HG02973 (cell line): ENCODE data around the gene ENG.

Experiments
- ATAC-seq: cut with Tn5 transposase; IDR thresholded peaks from one replicate; pipeline ENCODE4 v1.9.1; 2021; ENCODE audit warnings: moderate library complexity; ENCODE audit not compliant: unreplicated experiment

ENG gene

GRCh38 chr9:127778280-127779135 is 76.0 kb downstream of the ENG start, which contains the start of gene SH2D3C:
Gene SH2D3C (minus strand): TSS chr9:127778666. CDS start chr9:127778627, 39 bp downstream.
- ATAC-seq, result peak; percentile 20

GRCh38 chr9:127777368-127777980 is 77.0 kb downstream of the ENG start:
- no peak for ATAC-seq

DNA sequence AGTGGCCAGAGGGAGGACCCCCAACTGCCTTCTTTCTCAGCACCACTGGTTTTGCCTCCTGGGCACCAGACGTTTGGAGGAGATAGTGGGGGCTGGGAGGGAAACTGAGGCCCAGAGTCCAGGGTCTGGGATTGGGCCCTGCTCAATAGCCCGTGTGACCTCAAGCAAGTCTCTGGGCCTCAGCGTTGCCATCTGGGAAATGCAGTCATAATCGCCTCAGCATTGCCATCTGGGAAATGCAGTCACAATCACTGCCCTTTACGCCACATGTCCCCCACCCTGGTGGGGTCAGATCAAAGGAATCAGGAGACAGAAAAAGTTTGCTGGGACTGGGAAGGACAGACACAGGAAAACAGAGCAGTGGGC is 77.6 kb downstream of the ENG start:
- no peak for ATAC-seq

DNA sequence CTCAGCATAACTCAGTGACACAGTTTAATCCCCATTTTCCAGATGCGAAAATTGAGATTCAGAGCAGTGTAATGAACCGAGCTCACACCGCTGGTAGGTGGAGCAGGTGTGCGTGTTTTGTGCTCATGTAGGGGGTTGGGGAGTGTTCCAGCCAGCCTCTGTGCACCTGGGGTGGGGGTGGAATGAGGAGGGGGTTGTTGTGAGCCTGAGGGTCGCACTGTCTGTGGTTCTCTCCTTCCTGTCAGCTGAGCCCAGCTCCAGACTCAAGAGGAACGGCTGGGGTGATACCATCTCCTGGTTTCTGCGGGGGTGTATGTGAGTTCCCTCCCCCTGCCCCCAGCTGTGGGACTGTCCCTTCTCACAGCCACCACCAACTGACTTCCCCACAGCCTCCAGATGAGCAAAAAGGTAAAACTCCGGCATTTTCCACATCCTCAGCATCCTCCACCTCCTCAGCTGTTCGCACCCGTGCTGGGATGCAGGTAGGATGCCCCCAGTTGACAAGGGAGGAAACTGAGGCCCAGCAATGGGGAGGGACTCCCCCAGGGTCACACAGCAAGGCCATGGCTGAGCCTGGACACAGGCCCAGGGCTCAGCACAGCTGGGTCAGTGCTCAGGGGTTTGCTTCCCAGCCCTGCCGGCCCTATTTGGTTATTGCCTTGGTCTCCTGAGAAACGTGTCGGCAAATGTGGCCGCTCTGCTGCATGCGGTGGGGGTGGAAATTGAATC is 78.1 kb downstream of the ENG start:
- no peak for ATAC-seq

- ATAC-seq, result no peak
Observed at GRCh38 chr9:127773981-127774380, 80.5 kb downstream of the ENG start.

- ATAC-seq, result no peak
Observed at GRCh38 chr9:127773272-127773671, 81.2 kb downstream of the ENG start.

- ATAC-seq, result no peak
Observed at GRCh38 chr9:127772603-127773002, 81.9 kb downstream of the ENG start.

DNA sequence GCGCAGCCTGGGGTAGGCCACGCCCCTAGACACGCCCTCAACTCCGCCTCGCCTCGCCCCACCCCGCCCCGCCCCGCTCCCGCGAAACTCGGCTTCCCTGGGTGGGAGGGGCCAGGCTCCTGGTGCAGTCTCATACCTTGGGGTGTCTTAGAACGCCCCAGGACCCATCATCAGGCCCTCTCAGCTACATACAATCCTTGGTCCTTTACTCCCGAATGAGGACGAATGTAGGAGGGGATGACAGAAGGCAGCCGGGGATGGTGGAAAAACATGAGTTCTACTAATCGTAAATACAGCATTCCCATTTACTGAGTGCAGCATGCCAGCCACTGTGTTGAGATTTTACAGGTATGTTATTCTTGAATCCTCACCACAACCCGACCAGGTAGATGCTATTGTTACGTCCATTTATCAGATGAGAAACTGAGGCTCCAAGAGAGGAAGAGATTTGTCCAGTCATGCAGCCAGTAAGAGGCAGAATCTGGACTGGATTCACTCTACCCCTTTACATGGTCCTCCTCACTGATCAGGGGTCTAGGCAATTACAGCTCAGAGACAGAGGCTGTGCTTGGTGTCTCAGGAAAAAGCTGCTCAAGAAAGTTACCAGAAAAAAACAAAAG is 82.8 kb downstream of the ENG start:
- no peak for ATAC-seq

DNA sequence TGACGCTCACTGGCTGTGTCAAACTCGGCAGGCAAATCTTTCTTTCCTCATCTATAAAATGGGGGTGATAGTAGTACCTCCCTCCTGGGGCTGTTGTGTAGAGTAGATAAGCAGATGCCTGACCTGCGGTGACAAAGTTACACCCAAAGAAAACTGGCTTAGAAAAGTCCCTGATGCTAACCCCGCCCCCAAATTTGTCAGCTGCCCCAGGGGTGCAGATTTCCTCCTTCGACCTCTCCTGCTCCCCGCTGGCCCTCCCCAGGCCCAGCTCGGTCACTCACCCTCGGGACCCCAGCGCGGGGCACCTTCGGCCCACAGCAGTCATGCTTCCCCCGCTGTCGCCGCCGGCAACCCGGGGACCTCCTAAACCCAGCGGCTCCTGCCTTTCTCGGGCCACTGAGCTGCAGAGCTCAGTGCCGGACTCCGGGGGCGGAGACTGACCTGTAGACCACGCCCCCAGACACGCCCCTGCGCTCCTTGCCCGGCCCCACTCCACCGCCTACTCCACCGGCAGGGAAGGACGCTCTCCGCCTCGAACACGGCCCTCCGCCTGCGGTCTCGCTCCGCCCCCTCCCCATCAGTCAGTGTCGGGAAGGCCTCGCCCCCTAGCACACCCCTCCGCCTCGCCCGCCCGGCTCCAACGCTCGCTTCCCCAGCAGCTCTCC is 83.4 kb downstream of the ENG start:
- peak; percentile 80 for ATAC-seq

DNA sequence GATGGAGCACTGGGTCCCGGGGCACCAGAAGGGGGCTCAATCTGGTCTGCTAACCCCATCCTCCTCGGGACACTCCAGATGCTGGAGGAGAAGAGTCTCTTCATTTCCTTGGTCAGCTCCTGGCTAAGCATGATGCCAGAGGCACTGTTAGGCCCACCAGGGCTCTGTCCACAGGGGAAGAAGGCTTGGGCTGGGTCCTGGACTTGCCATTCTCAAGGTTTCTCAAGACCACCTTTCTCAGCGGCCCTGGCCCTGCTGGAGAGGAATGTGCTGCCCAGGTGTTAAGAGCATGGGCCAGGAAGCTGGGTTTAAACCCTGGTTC is 83.9 kb downstream of the ENG start:
- no peak for ATAC-seq

DNA sequence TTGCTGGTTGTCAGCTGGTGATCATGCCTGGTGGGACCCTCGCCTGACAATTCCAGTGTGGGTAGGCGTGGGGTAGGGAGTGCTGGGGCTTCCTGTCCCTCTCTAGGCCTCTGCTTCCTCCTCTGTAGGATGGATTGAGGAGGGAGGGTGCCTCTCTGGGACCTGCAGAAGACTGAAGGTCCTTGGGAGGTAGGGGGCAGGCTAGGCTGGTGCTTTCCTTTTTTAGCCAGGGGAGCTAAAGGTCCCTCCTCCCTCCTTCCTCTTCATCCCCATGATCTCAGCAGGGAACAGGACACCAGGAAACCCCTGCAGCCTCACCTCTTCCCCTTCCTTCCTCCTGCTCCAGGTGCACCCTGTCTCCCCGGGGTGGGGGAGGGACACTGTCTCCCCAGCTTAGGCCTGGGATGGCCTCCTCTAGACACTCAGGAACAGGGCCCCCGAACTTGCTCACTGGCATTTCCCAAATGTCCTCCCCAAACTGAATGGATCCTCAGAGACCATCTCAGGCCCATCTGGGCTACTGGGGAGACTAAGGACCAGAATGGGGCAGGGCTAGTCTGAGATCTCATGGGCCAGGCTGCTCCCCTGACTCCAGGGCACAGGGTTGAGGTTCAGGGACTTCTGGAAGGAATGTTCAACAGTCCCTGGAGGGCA is 84.4 kb downstream of the ENG start:
- ATAC-seq, result no peak

DNA sequence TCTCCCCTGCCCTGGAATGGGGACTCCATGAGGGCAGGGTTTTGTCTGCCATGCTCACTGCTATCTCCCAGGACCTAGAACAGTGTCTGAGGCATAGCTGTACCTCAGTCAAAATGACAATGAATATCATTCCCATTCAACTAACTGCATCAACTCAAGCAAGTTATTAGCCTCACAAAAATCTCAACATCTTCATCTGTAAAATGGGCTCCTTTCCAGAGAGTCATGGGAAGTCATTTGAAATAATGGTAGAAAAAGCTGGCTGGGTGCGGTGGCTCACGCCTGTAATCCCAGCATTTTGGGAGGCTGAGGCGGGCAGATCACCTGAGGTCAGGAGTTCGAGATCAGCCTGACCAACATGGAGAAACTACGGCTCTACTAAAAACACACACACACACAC is 85.4 kb downstream of the ENG start:
- ATAC-seq, result no peak

DNA sequence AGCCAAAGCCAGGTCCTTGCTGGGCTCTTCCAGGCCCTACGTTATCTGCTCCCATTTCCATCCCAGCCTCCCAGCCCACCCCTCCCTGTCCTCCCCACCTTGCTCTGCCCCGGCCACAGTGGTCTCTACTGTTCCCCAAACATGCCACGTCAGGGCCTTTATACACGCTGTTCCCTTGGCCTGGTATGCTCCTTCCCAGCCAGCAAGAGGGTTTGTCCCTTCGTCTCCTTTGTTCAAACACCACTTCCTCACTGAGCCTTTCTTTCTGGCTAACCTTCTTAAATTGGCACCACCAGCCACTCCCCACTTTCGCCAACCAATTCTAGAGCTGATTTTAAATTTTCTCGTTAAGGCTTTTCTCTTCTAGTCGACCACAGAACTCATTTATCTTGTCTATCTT is 85.8 kb downstream of the ENG start:
- ATAC-seq, result no peak

DNA sequence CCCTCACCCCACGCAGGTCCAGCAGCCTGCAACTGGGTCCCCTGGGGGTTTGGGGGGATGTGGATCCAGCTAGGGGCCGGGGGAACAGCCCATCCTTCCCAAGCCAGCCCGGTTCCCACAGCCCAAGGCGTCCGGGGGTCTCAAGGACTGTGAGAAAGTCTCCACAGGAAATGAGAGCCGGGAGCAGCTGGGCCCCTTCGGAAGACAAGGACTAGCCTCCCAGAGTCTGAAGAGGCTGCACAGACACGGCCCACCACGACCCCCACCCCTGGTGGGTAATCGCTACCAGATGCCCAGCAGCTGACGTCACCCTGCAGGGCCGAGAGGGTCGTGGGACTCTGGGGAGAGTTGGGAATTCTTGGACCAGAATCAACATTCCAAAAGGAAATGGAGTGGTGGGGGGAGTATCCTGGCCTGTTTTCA is 86.5 kb downstream of the ENG start:
- ATAC-seq, result no peak

DNA sequence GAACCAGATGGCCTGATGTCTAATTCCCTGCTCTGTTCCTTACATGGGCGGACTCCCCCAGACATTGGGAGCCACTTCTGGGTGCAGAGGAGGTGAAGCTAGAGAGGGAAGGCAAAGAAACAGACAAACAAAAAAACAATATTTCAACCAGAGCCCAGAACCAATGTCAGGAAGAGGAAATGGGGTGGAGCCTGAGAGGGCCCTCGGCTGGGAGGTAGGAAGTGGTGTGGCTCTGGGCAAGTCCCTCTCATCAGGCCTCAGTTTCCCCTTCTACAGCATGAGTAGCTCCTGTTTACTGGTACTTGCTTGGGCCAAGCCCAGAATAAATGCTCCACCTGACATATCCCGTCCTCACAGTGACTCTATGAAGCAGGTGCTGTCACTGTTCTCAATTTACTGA is 87.0 kb downstream of the ENG start:
- no peak for ATAC-seq

GRCh38 chr9:127765418-127765817 is 89.0 kb downstream of the ENG start:
- ATAC-seq, result no peak
